HG03342 (cell line): ENCODE data around the gene BMPR1B.

Experiments
- ATAC-seq: cut with Tn5 transposase; IDR thresholded peaks from one replicate; pipeline ENCODE4 v1.9.1; 2021; ENCODE audit warnings: mild to moderate bottlenecking, moderate library complexity; ENCODE audit not compliant: unreplicated experiment

Gene BMPR1B

GRCh38 chr4:95178938-95179337, 421.2 kb downstream of the BMPR1B start:
- no peak for ATAC-seq

GRCh38 chr4:95180531-95181242, 422.9 kb downstream of the BMPR1B start:
- ATAC-seq: no peak

- ATAC-seq: no peak
These were observed 423.7 kb downstream of the BMPR1B start for GRCh38 chr4:95181243-95181995.

GRCh38 chr4:95181996-95182306, 424.2 kb downstream of the BMPR1B start:
- ATAC-seq: no peak

- no peak for ATAC-seq
These were observed 426.1 kb downstream of the BMPR1B start for GRCh38 chr4:95183656-95184408.

GRCh38 chr4:95186666-95187065, 428.9 kb downstream of the BMPR1B start:
- no peak for ATAC-seq

- no peak for ATAC-seq
These were observed 431.1 kb downstream of the BMPR1B start for GRCh38 chr4:95188701-95189370.

GRCh38 chr4:95190751-95191436, 433.1 kb downstream of the BMPR1B start:
- ATAC-seq: no peak

- ATAC-seq: no peak
These were observed 433.8 kb downstream of the BMPR1B start for GRCh38 chr4:95191537-95191936.

GRCh38 chr4:95193391-95194224, 435.9 kb downstream of the BMPR1B start:
- no peak for ATAC-seq

GRCh38 chr4:95197353-95197752, 439.6 kb downstream of the BMPR1B start:
- ATAC-seq: no peak

GRCh38 chr4:95198961-95199360, 441.2 kb downstream of the BMPR1B start:
- ATAC-seq: no peak

GRCh38 chr4:95204267-95204844, 446.6 kb downstream of the BMPR1B start:
- no peak for ATAC-seq

GRCh38 chr4:95204873-95205272, 447.1 kb downstream of the BMPR1B start:
- ATAC-seq: no peak
